Right renal pelvis (tissue), 4 donors: ENCODE measurements around the gene CUL7. TPM values are rescaled to one million over a fixed set of nuclear protein-coding genes. Genes with fewer than 3 reads are reported as not detected.

ENCODE experiments used
- polyA plus RNA-seq, 4 donors: library from polyadenylated mRNA; unstranded; fragments of 120-200 nt; gene quantifications; one replicate each; pipeline ENCODE4 v1.2.1, GENCODE V29; 2013; ENCODE audit not compliant: insufficient read length in 4 of 4

Gene CUL7
- polyA plus RNA-seq, 4 donors: 49.4 to 56.9 (median 50.7) TPM

Other genes with a start within 250 kb of the CUL7 start
- 100 to 1,000 TPM; 104 to 119 (median 111) TPM for gene RPL7L1, start 174.2 kb downstream of the CUL7 start, polyA plus RNA-seq
- gene PTCRA, start 137.8 kb downstream of the CUL7 start, polyA plus RNA-seq: under 1 TPM in 3 of 4 donors, not detected in 1; 0.15 to 0.36 (median 0.30) TPM
- 10 to 100 TPM; 54.2 to 65.9 (median 61.5) TPM for gene CNPY3, start 124.4 kb downstream of the CUL7 start, polyA plus RNA-seq
- 1 to 10 TPM in 2 of 4 donors, under 1 TPM in 2; 0.72 to 1.1 (median 0.95) TPM for gene GNMT, start 93.1 kb downstream of the CUL7 start, polyA plus RNA-seq
- 10 to 100 TPM; 20.5 to 24.5 (median 22.4) TPM for gene PEX6, start 74.7 kb downstream of the CUL7 start, polyA plus RNA-seq
- 10 to 100 TPM; 63.3 to 70.8 (median 66.6) TPM for gene PPP2R5D, start 69.3 kb downstream of the CUL7 start, polyA plus RNA-seq
- 10 to 100 TPM; 86.6 to 99.6 (median 89.4) TPM for gene MEA1, start 39.9 kb downstream of the CUL7 start, polyA plus RNA-seq
- 100 to 1,000 TPM in 2 of 4 donors, 10 to 100 TPM in 2; 98.2 to 109 (median 99.7) TPM for gene KLHDC3, start 39.6 kb downstream of the CUL7 start, polyA plus RNA-seq
- 10 to 100 TPM; 56.2 to 59.8 (median 59.4) TPM for gene RRP36, start 32.2 kb downstream of the CUL7 start, polyA plus RNA-seq
- 10 to 100 TPM; 60.4 to 71.6 (median 62.7) TPM for gene MRPL2, start 5.6 kb upstream of the CUL7 start, polyA plus RNA-seq
- 10 to 100 TPM; 46.2 to 60.0 (median 53.8) TPM for gene KLC4, start 5.8 kb upstream of the CUL7 start, polyA plus RNA-seq
- 100 to 1,000 TPM; 234 to 249 (median 244) TPM for gene PTK7, start 22.5 kb upstream of the CUL7 start, polyA plus RNA-seq
- gene SRF, start 117.4 kb upstream of the CUL7 start, polyA plus RNA-seq: 10 to 100 TPM; 31.3 to 33.1 (median 31.5) TPM
- gene CUL9, start 128.3 kb upstream of the CUL7 start, polyA plus RNA-seq: 10 to 100 TPM; 29.7 to 35.3 (median 32.5) TPM
- gene DNPH1, start 175.6 kb upstream of the CUL7 start, polyA plus RNA-seq: 100 to 1,000 TPM in 1 of 4 donors, 10 to 100 TPM in 3; 52.9 to 104 (median 59.9) TPM
- gene TTBK1, start 189.6 kb upstream of the CUL7 start, polyA plus RNA-seq: under 1 TPM; 0.25 to 0.39 (median 0.28) TPM
- 1 to 10 TPM in 1 of 4 donors, under 1 TPM in 3; 0.24 to 2.5 (median 0.86) TPM for gene SLC22A7, start 244.4 kb upstream of the CUL7 start, polyA plus RNA-seq